KMS-11 (cell line): Measurements from ENCODE around the gene PAK5.

ENCODE experiments used
- H2AFZ ChIP-seq: fragments of 200-600 bp; sonication (generic); 2 replicates; pipeline ENCODE4 v1.6.1; 2016; ENCODE audit warnings: antibody characterized with exemption, mixed run types, low read depth
- H3K27ac ChIP-seq: fragments of 200-600 bp; sonication (generic); 2 replicates; pipeline ENCODE4 v1.6.1; 2016; ENCODE audit warnings: mild to moderate bottlenecking, mixed run types
- H3K27me3 ChIP-seq: fragments of 200-600 bp; sonication (generic); 2 replicates; pipeline ENCODE4 v1.6.1; 2017; ENCODE audit warnings: mild to moderate bottlenecking, low read depth, mixed run types, moderate library complexity; ENCODE audit not compliant: insufficient read depth
- H3K36me3 ChIP-seq: fragments of 200-600 bp; sonication (generic); 2 replicates; pipeline ENCODE4 v1.6.1; 2017; ENCODE audit warnings: mild to moderate bottlenecking, mixed run types; ENCODE audit not compliant: insufficient read depth
- H3K4me1 ChIP-seq: fragments of 200-600 bp; sonication (generic); 2 replicates; pipeline ENCODE4 v1.6.1; 2016; ENCODE audit warnings: mild to moderate bottlenecking, low read depth, mixed run types; ENCODE audit not compliant: poor library complexity, severe bottlenecking
- H3K4me2 ChIP-seq: fragments of 200-600 bp; sonication (generic); 2 replicates; pipeline ENCODE4 v1.7.0; 2016; ENCODE audit warnings: mild to moderate bottlenecking, mixed run types
- H3K4me3 ChIP-seq: fragments of 200-600 bp; sonication (generic); IDR thresholded peaks from 2 replicates; pipeline ENCODE4 v1.6.1; 2017; ENCODE audit warnings: low read depth, low read length, mixed read lengths; ENCODE audit not compliant: insufficient read depth
- H3K79me2 ChIP-seq: fragments of 200-600 bp; sonication (generic); 2 replicates; pipeline ENCODE4 v1.6.1; 2016; ENCODE audit warnings: low read depth, mixed run types; ENCODE audit not compliant: insufficient read depth
- H3K9ac ChIP-seq: fragments of 200-600 bp; sonication (generic); 2 replicates; pipeline ENCODE4 v1.6.1; 2016; ENCODE audit warnings: mild to moderate bottlenecking, mixed run types
- H4K20me1 ChIP-seq: fragments of 200-600 bp; sonication (generic); 2 replicates; pipeline ENCODE4 v1.6.1; 2016; ENCODE audit warnings: mild to moderate bottlenecking, mixed run types; ENCODE audit not compliant: insufficient read depth
- CTCF ChIP-seq: fragments of 200-600 bp; sonication (generic); conservative IDR thresholded peaks from 2 replicates; pipeline ENCODE4 v1.6.1; 2017; ENCODE audit warnings: low read depth, mild to moderate bottlenecking, antibody characterized with exemption, low read length, moderate library complexity, mixed read lengths

The PAK5 gene

GRCh38 chr20:9557411-9557810 is 281.5 kb downstream of the PAK5 start:
- Histone ChIP-seq H3K79me2 (no peaks in the 10 kb centered on the region), H3K27me3 (no peaks in the 10 kb centered on the region), H3K4me3 (no peak overlapping the region), H3K9ac (no peak overlapping the region), H3K27ac (no peak overlapping the region), H3K4me2 (no peak overlapping the region), H3K4me1 (no peaks in the 10 kb centered on the region), H3K36me3 (no peaks in the 10 kb centered on the region), H2AFZ (no peak overlapping the region), H4K20me1 (no peaks in the 10 kb centered on the region)
- no peak for TF ChIP-seq CTCF

GRCh38 chr20:9555781-9556180 is 283.1 kb downstream of the PAK5 start:
- no peaks in the 10 kb centered on the region for H4K20me1 ChIP-seq
- no peaks in the 10 kb centered on the region for H3K4me1 ChIP-seq
- no peaks in the 10 kb centered on the region for H3K79me2 ChIP-seq
- H3K9ac ChIP-seq = no peak overlapping the region
- H3K27ac ChIP-seq = no peak overlapping the region
- TF ChIP-seq CTCF = no peak
- H3K4me3 ChIP-seq = no peak overlapping the region
- no peak overlapping the region for H3K4me2 ChIP-seq
- H3K36me3 ChIP-seq = no peaks in the 10 kb centered on the region
- H3K27me3 ChIP-seq = no peaks in the 10 kb centered on the region
- H2AFZ ChIP-seq = no peak overlapping the region

GRCh38 chr20:9551808-9552550 is 286.9 kb downstream of the PAK5 start:
- no peak overlapping the region for H3K4me3 ChIP-seq
- no peaks in the 10 kb centered on the region for H3K36me3 ChIP-seq
- H3K4me2 ChIP-seq = no peak overlapping the region
- H3K9ac ChIP-seq = no peak overlapping the region
- no peak overlapping the region for H3K27ac ChIP-seq
- H3K4me1 ChIP-seq = no peaks in the 10 kb centered on the region
- no peaks in the 10 kb centered on the region for H3K27me3 ChIP-seq
- TF ChIP-seq CTCF = no peak
- H2AFZ ChIP-seq = no peak overlapping the region
- no peaks in the 10 kb centered on the region for H4K20me1 ChIP-seq
- no peaks in the 10 kb centered on the region for H3K79me2 ChIP-seq

GRCh38 chr20:9550871-9551270 is 288.0 kb downstream of the PAK5 start:
- Histone ChIP-seq H3K4me3 (no peak overlapping the region), H3K4me1 (no peaks in the 10 kb centered on the region), H4K20me1 (no peaks in the 10 kb centered on the region), H3K79me2 (no peaks in the 10 kb centered on the region), H3K27ac (no peak overlapping the region), H3K4me2 (no peak overlapping the region), H3K36me3 (no peaks in the 10 kb centered on the region), H3K9ac (no peak overlapping the region), H2AFZ (no peak overlapping the region), H3K27me3 (no peaks in the 10 kb centered on the region)
- TF ChIP-seq CTCF = no peak
